Astrocyte of the spinal cord (primary cell): ENCODE data around the gene AHDC1.

ENCODE experiments used
- DNase-seq: peaks from one replicate; pipeline ENCODE4 v3.0.0; 2011; ENCODE audit warnings: low read depth, low spot score
- H3K4me3 ChIP-seq: 2 replicates; pipeline ENCODE4 v1.5.1; 2011; ENCODE audit warnings: low read depth, mild to moderate bottlenecking, low read length, moderate library complexity
- in situ Hi-C: cut with HindIII; loops from 2 replicates; pipeline ENCODE4 v1.10.0; 2017; ENCODE audit warnings: low sequenced_read_pairs
- TF ChIP-seq, protein P1 (sequence below): IDR thresholded peaks from 2 replicates; pipeline ENCODE4 v1.5.1; 2012; ENCODE audit warnings: low read depth, mild to moderate bottlenecking, low read length, inconsistent platforms

The AHDC1 gene

DNA sequence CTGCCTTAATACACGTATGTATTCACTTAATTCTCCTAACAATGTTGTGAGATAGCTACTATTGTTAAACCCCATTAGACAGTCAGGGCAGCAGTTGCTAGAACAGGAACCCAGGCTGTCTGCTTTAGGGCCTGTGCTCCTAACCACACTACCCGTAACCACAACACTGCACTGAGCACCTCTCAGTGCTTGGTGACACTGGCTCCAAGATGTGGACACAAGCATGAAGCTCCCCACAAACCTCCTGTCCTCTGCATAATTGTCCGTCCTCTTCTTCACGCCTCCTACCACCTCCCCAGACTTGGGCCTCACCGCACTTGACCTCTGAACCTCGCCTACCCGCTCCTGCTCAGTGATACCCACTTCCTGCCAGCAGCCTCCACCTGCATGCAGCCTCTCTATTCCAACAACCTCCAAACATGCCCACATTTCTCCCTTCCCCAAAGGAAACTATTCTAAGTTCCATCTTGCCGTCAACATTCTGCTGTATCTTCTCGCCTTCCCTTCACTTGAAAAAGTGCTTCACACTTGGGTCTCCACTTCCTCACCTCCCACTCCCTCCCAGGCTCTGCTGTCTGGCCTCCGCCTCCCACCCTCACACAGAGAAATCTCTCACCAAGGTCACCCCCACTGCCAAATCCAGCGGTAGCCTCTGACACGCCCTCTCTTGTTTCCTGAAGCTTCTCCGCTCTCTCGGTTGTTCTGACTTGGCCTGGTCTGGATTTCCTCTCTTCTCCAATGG lies 14.6 kb upstream of the AHDC1 start:
- no peak for DNase-seq
- no peak overlapping the region for H3K4me3 ChIP-seq
- TF ChIP-seq, protein P1, sequence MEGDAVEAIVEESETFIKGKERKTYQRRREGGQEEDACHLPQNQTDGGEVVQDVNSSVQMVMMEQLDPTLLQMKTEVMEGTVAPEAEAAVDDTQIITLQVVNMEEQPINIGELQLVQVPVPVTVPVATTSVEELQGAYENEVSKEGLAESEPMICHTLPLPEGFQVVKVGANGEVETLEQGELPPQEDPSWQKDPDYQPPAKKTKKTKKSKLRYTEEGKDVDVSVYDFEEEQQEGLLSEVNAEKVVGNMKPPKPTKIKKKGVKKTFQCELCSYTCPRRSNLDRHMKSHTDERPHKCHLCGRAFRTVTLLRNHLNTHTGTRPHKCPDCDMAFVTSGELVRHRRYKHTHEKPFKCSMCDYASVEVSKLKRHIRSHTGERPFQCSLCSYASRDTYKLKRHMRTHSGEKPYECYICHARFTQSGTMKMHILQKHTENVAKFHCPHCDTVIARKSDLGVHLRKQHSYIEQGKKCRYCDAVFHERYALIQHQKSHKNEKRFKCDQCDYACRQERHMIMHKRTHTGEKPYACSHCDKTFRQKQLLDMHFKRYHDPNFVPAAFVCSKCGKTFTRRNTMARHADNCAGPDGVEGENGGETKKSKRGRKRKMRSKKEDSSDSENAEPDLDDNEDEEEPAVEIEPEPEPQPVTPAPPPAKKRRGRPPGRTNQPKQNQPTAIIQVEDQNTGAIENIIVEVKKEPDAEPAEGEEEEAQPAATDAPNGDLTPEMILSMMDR = no peak
- in situ Hi-C loops = no loop called here

DNA sequence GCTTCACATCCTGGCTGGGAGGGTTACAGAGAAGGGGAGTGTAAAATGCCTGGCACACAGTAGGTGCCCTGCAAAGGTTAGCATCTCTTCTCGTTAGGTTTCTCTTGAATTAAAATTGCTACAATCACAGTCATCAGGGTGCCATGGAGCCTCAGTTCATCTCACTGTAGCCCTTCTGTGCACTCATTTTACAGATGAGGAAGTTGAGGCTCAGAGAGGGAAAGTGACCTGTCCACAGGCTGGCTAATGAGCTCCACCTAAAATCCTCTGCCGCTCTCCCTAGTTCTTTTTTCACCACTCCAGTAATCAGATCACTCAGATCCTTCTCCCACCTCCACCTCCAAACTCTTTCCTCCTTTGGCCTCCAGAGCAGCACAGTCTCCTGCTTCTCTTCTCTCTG lies 13.5 kb upstream of the AHDC1 start:
- DNase-seq = no peak
- TF ChIP-seq, protein P1 = no peak
- in situ Hi-C loops = no loop called here
- H3K4me3 ChIP-seq = no peak overlapping the region

GRCh38 chr1:27616441-27616840 lies 12.5 kb upstream of the AHDC1 start:
- DNase-seq = no peak
- no peak overlapping the region for H3K4me3 ChIP-seq
- in situ Hi-C loops = no loop called here
- TF ChIP-seq, protein P1 = peak; percentile 27

DNA sequence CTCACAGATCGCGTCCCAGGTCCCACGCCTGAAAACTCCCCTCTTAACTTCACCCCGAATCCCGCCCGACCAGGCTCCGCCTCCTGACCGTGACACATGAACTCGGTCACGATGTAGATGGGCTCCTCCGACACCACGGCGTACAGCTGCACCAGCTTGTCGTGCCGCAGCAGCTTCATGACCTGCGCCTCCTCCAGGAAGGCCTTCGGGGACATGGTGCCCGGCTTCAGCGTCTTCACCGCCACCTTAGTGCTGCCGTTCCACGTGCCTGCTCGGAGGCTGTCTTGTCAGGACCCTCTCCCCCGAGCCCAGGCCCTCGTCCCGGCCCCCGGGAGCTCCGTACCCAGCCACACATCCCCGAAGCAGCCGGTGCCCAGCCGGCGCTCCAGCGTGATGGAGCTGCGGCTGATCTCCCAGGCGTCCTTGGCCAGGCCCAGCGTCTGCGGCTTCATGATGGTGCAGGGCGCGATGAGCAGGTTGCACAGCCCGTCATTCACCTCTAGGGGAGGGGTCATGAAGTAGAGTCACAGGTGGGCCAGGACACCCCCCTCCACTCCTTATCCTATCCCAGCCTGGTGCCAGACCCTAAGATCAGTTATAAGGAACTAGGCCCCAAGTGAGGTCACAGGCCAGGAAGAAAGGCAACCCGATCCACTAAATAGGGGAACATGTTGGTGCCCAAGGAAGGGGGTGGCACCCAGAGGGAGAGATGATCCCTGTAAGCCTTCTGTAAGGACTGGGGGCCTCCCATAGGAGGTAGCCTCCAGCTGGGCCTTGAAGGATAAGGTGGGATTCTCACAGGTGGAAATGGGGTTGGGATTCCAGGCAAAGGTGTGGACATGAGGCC lies 11.6 kb upstream of the AHDC1 start:
- no peak for DNase-seq
- TF ChIP-seq, protein P1 = no peak
- in situ Hi-C loops = no loop called here
- no peak overlapping the region for H3K4me3 ChIP-seq

DNA sequence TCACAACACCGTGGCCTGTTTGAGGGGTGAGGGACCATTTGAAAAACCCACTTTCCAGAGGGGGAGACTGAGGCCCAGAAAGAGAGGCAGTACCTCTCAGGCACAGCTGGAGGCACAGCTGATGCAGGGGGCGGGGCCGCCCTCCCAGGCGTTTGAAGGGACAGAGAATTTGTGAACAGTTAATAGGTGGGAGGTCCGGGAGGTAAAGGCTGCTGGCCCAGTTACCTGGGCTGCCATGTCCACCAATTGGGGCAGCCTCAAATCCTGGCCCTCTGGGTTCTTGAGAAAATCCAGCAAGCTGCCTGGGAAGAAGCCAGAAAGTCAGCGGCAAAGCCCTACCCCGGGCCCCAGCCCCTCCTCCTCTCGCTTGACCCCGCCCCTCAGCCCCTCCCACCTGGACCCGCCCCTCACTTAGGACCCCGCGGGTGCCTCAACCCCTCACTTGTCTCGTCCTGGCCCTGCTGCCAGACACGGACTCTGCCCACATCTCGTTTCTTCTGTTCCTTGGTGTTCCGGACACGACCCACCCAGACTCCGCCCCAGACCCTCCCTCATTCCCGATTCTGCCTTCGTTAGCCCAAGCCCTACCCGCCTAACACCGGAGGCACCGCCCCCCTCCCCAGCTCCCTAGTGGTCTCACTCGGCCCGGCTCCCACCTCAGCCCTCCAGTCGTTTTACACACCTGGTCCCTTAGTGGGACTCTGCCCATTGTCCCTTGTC lies 10.8 kb upstream of the AHDC1 start:
- in situ Hi-C loops = no loop called here
- no peak overlapping the region for H3K4me3 ChIP-seq
- DNase-seq = no peak
- TF ChIP-seq, protein P1 = no peak

- in situ Hi-C loops = no loop called here
- H3K4me3 ChIP-seq = no peak overlapping the region
- TF ChIP-seq, protein P1 = no peak
- no peak for DNase-seq
These were observed 10.2 kb upstream of the AHDC1 start for GRCh38 chr1:27614043-27614624.
